GM12801 (cell line): Measurements from ENCODE around the gene DLG2.

Experiments used
- TF ChIP-seq, protein P1 (sequence below): IDR thresholded peaks from one replicate; pipeline ENCODE4 v1.5.1; 2011; ENCODE audit warnings: control low read depth; ENCODE audit not compliant: insufficient read length; ENCODE audit errors: extremely low read depth

DLG2 gene

DNA sequence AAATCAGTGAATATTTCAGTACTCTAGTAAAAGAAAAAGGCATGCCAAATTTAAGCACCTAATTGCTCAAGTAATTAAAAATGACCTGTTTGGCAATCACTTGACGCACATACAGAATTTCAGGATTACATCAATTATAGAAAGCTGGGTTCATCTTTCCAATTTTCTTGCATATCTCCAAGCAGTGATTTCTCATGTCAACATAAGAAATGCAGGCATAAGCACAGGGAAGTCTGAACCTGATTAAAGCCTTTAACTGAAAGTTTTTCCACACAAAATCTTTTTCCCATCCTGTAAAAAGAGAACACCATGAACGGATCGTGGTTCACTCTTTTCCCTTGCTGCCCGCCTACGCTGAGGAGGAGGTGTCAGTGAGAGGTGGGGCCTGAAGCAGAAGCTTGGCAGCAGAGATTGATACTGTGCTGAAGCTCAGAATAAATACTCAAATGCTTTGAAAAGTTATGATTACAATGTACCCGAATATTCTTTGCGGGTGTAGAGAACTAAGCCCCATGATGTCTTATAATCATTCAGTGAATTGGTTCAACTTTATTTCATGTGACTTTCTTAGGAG lies 1636.9 kb downstream of the DLG2 start:
- TF ChIP-seq, protein P1, sequence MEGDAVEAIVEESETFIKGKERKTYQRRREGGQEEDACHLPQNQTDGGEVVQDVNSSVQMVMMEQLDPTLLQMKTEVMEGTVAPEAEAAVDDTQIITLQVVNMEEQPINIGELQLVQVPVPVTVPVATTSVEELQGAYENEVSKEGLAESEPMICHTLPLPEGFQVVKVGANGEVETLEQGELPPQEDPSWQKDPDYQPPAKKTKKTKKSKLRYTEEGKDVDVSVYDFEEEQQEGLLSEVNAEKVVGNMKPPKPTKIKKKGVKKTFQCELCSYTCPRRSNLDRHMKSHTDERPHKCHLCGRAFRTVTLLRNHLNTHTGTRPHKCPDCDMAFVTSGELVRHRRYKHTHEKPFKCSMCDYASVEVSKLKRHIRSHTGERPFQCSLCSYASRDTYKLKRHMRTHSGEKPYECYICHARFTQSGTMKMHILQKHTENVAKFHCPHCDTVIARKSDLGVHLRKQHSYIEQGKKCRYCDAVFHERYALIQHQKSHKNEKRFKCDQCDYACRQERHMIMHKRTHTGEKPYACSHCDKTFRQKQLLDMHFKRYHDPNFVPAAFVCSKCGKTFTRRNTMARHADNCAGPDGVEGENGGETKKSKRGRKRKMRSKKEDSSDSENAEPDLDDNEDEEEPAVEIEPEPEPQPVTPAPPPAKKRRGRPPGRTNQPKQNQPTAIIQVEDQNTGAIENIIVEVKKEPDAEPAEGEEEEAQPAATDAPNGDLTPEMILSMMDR, result no peak

DNA sequence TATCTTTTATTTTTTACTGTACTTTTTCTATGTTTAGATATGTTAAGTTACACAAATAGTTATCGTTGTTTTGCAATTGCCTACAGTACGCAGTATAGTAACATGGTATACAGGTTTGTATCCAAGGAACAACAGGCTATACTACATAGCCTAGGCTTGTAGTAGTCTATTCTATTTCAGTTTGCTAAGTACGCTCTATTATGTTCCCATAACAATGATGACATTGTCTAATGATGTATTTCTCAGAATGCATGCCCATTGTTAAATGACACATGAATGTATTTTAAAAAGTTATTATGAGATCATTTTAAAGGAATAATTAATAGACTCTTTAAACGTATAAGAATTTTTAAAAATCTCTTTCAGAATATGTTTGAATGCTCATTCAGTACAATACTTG lies 1644.3 kb downstream of the DLG2 start:
- TF ChIP-seq, protein P1, result no peak

DNA sequence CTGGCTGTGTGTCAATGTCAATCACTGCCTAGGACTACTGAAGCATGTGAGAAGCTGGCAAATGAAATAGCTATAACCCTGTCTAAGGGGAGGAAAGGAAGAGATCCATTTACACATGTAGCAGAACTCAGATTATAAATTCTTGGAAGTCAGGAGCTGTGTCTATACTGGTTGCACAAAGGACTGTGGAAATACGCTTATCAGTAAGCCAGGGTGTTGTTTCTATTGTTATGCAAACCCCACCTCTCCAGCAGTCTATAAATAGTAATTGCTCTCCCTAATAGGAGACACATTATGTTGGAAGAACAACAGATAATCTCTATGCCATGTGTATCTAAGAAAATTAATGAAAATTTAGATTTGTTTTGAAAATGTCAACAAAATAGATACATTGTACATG lies 1647.6 kb downstream of the DLG2 start:
- TF ChIP-seq, protein P1, result no peak

DNA sequence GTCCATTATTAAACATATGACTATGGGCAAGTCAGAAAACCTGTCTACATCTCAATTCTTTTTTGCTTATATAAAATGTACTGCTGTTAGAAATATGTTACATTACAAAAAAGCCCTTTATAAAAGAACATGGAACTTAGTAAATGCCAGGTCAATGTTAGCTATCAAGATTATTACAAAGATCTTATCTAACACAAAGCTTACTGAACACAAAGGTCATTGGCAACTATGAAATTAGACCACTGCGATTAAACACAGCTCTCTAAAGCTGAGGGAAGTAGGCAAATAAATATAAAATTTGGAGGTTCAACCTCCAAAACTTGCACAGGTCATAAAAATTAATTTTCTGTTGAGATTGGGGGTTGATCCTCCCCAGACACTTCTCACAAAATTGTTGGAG lies 1648.2 kb downstream of the DLG2 start:
- TF ChIP-seq, protein P1, result no peak

DNA sequence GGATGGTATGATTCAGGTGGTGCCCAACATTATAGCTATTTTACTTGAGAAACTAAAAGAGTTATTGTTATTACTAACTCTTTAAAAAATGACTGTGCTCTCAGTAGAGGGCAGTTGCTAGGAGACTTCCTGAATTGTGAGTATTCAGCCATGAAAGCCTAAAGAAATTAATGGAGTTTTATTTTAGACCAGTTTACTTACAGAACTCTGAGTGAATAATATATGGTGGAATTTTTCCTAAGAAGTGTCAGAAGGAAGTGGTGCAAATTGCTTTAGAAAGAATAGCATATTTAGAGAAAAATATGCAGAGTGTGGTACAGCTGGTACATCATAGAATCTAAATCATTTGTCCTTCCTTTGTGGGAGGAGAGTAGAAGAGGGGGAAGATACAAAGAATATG lies 1651.1 kb downstream of the DLG2 start:
- TF ChIP-seq, protein P1, result no peak

DNA sequence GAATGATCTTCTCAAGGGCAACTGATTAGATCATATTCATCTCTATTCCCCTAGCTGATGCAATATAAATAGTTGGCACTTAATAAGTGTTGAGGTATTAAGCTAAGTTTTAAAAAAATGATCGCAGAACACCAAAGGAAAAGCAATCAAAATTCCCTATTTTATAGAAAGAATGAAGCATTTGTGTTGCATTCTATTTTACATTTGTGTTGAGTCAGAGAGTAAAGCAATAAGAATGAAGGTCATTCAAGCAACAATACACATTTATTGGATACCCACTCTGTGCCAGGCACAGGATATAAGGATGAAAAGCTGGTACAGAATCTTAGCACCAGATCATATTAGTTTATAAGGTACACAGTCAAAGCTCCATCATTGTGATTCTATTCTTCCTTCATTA lies 1654.6 kb downstream of the DLG2 start:
- TF ChIP-seq, protein P1, result no peak

DNA sequence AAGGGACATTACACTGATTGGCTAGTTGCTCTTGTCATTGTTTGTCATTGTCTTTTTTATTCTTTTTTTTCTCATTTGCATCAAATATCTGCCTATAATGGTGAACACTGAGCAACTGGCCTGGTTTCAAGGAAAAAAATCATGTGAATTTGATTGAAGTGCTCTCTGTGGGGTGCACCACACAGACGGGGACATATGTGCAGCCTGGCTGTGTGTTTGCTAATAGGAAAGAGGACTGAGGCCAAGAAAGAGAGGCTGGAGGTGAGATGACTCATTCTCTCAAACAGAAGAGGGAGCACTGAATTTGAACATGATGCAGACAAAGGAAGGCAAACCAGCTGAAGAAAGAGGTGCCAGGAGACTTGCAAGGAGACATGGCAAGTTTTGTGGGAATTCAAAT lies 1656.1 kb downstream of the DLG2 start:
- TF ChIP-seq, protein P1, result no peak
